Mononuclear cell (primary cell): ENCODE measurements around the gene SLC9A4. TPM values are rescaled to one million over a fixed set of nuclear protein-coding genes. Genes with fewer than 3 reads are reported as not detected.

Experiments
- total RNA-seq: library from RNA; depleted of rRNA; stranded (reverse); fragments of >200 nt; gene quantifications from one replicate; pipeline ENCODE4 v1.2.3, GENCODE V29; 2012

Gene SLC9A4
- total RNA-seq, 1 donor = under 0.01 TPM

Other genes with a start within 250 kb of the SLC9A4 start
- gene IL1RL1, start 161.7 kb upstream of the SLC9A4 start, total RNA-seq = 2.7 TPM
- 6.5 TPM for gene IL18R1, start 117.4 kb upstream of the SLC9A4 start, total RNA-seq
- gene IL18RAP, start 50.1 kb upstream of the SLC9A4 start, total RNA-seq = 33.5 TPM
- not detected for gene SLC9A2, start 146.3 kb downstream of the SLC9A4 start, total RNA-seq